Tibial artery (tissue), 4 donors: Measurements from ENCODE around the gene PIP5K1C.

Source experiments
- DNase-seq, 2 donors: peaks; one replicate each; pipeline ENCODE4 v3.0.0-alpha.2; 2019
- H3K27ac ChIP-seq, 2 donors: fragments of 200-600 bp; sonication (generic) in 1 of 2; 1 replicate in 1 of 2; 2 replicates in 1 of 2; pipeline ENCODE4 v1.5.1; 2018 to 2019; ENCODE audit warnings: mild to moderate bottlenecking in 1 of 2
- H3K27me3 ChIP-seq, 2 donors: fragments of 200-600 bp; sonication (generic) in 1 of 2; one replicate each; pipeline versions ENCODE4 v1.5.1 to v1.6.0; 2016 to 2019
- H3K36me3 ChIP-seq, 3 donors: fragments of 200-600 bp; sonication (generic) in 2 of 3; one replicate each; pipeline ENCODE4 v1.5.1; 2016 to 2019; ENCODE audit warnings: mild to moderate bottlenecking in 2 of 3
- H3K4me1 ChIP-seq, 4 donors: fragments of 200-600 bp; sonication (generic) in 2 of 4; 1 replicate in 3 of 4; 2 replicates in 1 of 4; pipeline ENCODE4 v1.5.1; 2016 to 2019
- H3K4me3 ChIP-seq, 2 donors: fragments of 200-600 bp; sonication (generic) in 1 of 2; 1 replicate in 1 of 2; 2 replicates in 1 of 2; pipeline ENCODE4 v1.5.1; 2018 to 2019; ENCODE audit warnings: mild to moderate bottlenecking in 2 of 2
- H3K9me3 ChIP-seq, 3 donors: fragments of 200-600 bp; sonication (generic) in 1 of 3; one replicate each; pipeline ENCODE4 v1.5.1; 2016 to 2019
- CTCF ChIP-seq, 2 experiments: fragments of 200-600 bp in 1 of 2; fragments of 450-650 bp in 1 of 2; IDR thresholded peaks; one replicate each; pipeline ENCODE4 v1.5.1; 2017 to 2019; ENCODE audit warnings: antibody characterized with exemption in 2 of 2, mild to moderate bottlenecking in 1 of 2, moderate library complexity in 1 of 2
- intact Hi-C: fragments of 100-400 bp; cut with DNase I; formaldehyde crosslinking; loops from one replicate; pipeline ENCODE4 v1.15.0; 2023; ENCODE audit warnings: low total_unique reads

PIP5K1C gene

GRCh38 chr19:3733549-3734309 is 33.5 kb upstream of the PIP5K1C start:
- Histone ChIP-seq H3K36me3 (peaks cover 0 to 23% (median 0%) of the 10 kb centered on the region in 3 donors), H3K9me3 (peaks cover 0 to 4% (median 0%) of the 10 kb centered on the region in 3 donors), H3K27ac (no peak overlapping the region), H3K4me3 (no peak overlapping the region), H3K27me3 (peaks cover 0 to 21% of the 10 kb centered on the region in 2 donors), H3K4me1 (no peaks in the 10 kb centered on the region)
- DNase-seq = no peak
- intact Hi-C loops = no loop called here
- TF ChIP-seq CTCF (IDR thresholded peaks at IDR 0.05) = no peak

GRCh38 chr19:3732108-3732507 is 31.8 kb upstream of the PIP5K1C start:
- Histone ChIP-seq H3K27ac (no peak overlapping the region), H3K9me3 (peaks cover 0 to 4% (median 0%) of the 10 kb centered on the region in 3 donors), H3K4me3 (no peak overlapping the region), H3K36me3 (peaks cover 0 to 17% (median 0%) of the 10 kb centered on the region in 3 donors), H3K27me3 (peaks cover 0 to 13% of the 10 kb centered on the region in 2 donors), H3K4me1 (no peaks in the 10 kb centered on the region)
- DNase-seq = no peak
- TF ChIP-seq CTCF (IDR thresholded peaks at IDR 0.05) = no peak
- intact Hi-C loops = no loop called here

DNA sequence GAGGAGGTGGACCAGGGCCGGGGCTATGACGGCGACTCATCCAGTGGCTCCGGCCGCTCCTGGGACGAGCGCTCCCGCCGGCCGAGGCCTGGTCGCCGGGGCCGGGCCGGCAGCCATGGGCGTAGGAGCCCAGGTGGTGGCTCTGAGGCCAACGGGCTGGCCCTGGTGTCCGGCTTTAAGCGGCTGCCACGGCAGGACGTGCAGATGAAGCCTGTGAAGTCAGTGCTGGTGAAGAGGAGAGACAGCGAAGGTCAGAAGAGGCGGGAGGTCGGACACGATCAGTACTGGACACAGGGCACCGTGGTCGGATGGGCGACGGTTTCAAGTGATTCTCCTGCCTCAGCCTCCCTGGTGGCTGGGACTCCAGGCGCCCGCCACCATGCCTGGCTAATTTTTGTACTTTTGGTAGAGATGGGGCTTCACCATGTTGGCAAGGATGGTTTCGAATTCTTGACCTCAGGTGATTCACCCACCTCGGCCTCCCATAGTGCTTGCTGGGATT is 30.2 kb upstream of the PIP5K1C start:
- no peak for TF ChIP-seq CTCF (IDR thresholded peaks at IDR 0.05)
- Histone ChIP-seq H3K4me3 (no peak overlapping the region), H3K4me1 (no peaks in the 10 kb centered on the region), H3K36me3 (peaks cover 0 to 7% (median 0%) of the 10 kb centered on the region in 3 donors), H3K27me3 (peaks cover 0 to 12% of the 10 kb centered on the region in 2 donors), H3K9me3 (peaks cover 0 to 4% (median 0%) of the 10 kb centered on the region in 3 donors), H3K27ac (no peak overlapping the region)
- intact Hi-C loops = no loop called here
- no peak for DNase-seq

- Histone ChIP-seq H3K27me3 (peaks cover 5 to 49% of the 10 kb centered on the region in 2 donors), H3K9me3 (peaks cover 0 to 3% (median 0%) of the 10 kb centered on the region in 3 donors), H3K27ac (no peak overlapping the region), H3K36me3 (no peaks in the 10 kb centered on the region), H3K4me1 (peaks cover 0 to 21% (median 11%) of the 10 kb centered on the region in 4 donors), H3K4me3 (no peak overlapping the region)
- intact Hi-C loops = no loop called here
- no peak for DNase-seq
- TF ChIP-seq CTCF (IDR thresholded peaks at IDR 0.05) = no peak
Measured at GRCh38 chr19:3725640-3726310, 25.5 kb upstream of the PIP5K1C start.

- no peak overlapping the region for H3K4me3 ChIP-seq
- TF ChIP-seq CTCF (IDR thresholded peaks at IDR 0.05) = no peak
- H3K4me1 ChIP-seq = peaks cover 0 to 21% (median 12%) of the 10 kb centered on the region in 4 donors
- no peak overlapping the region for H3K27ac ChIP-seq
- intact Hi-C loops = no loop called here
- H3K27me3 ChIP-seq = peaks cover 5 to 56% of the 10 kb centered on the region in 2 donors
- no peak for DNase-seq
- no peaks in the 10 kb centered on the region for H3K36me3 ChIP-seq
- H3K9me3 ChIP-seq = no peaks in the 10 kb centered on the region
Measured at GRCh38 chr19:3725121-3725520, 24.9 kb upstream of the PIP5K1C start.
